ENCODE results near the gene SMURF2. TPM values are rescaled to one million over a fixed set of nuclear protein-coding genes. Genes with fewer than 3 reads are reported as not detected.
A peak's percentile ranks its signal among the peaks of the same experiment; 100 is the strongest.

SMURF2 gene
- total and polyA plus RNA-seq, 9 of the 15 experiments (the other 6 are each of a cell fraction or from before 2014, with no cell fraction given) = 3.8 to 22.0 (median 14.8) TPM

DNA sequence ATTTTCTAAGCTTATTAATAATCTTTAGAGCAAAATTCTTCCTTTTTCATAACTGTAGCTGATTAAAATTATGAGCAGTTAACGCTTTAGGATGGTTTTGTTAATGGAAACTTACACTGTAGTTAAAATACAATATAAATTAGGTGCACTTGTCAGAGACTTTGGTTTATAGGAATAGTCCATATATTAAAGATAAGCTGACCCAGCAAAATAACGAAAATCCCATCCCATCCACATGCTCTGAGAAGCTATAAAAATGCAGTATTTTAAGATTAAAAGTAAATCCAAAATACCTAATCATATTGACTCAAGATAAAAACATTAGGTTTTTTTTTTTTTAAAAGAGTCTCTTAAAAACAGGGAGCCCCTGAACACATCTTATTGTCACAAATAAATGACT is 117.4 kb downstream of the SMURF2 start:
- H3K9ac ChIP-seq (ENCODE audit: insufficient read depth in 1 of 2, low read depth in 2 of 2, low read length in 2 of 2) = no peak overlapping the region
- peaks cover 38% of the 10 kb centered on the region for H3K36me3 ChIP-seq (ENCODE audit: control insufficient read depth, insufficient read depth, low read length)
- H3K27ac ChIP-seq (ENCODE audit: extremely low read depth, low read depth, low read length) = no peak overlapping the region
- no TSS peak for BruUV-seq (replicated peaks)
- 70% methylated on average over 2 of the region's 2 CpGs for WGBS (ENCODE audit: insufficient coverage, low coverage, missing lambda C conversion rate)
- peaks cover 6 to 8% of the 10 kb centered on the region in 2 experiments; a peak in 4 of 5 replicates for H3K4me1 ChIP-seq (replicated peaks in 1 of 2; ENCODE audit: control insufficient read depth in 2 of 2, insufficient read depth in 2 of 2, low read length in 2 of 2)
- no peak for FAIRE-seq
- no peak for ATAC-seq
- TF ChIP-seq C11orf30 (IDR thresholded peaks at IDR 0.05; ENCODE audit: low read depth) = peak; percentile 67
- TF ChIP-seq MAFF (IDR thresholded peaks at IDR 0.05; ENCODE audit: low read length) = peak; percentile 71
- TF ChIP-seq CC2D1A (IDR thresholded peaks at IDR 0.05) = no peak
- peak; percentile 45 for TF ChIP-seq MAFG (tag; conservative IDR thresholded peaks at IDR 0.05)
- peak; percentile 77 for TF ChIP-seq ZNF316 (IDR thresholded peaks at IDR 0.05)
- TF ChIP-seq PHF20 (IDR thresholded peaks at IDR 0.05; ENCODE audit: partially characterized antibody) = no peak
- no peak for TF ChIP-seq NFXL1 (CRISPR knock-in tag; IDR thresholded peaks at IDR 0.05)
- TF ChIP-seq MAFK (IDR thresholded peaks at IDR 0.05; ENCODE audit: low read length) = peak; percentile 56; the same call in 1 of the 2 replicates
- no peaks in the 10 kb centered on the region for H3K27me3 ChIP-seq (ENCODE audit: control insufficient read depth in 2 of 2, insufficient read depth in 2 of 2, low read length in 2 of 2)
- DNase-seq (ENCODE audit: extremely low read depth in 1 of 4, low spot score in 3 of 4) = no peak
- ChIA-PET CTCF (ENCODE audit: low intra/inter-chr PET ratio) (no interaction called here), POLR2A (interaction anchor here (1.0 to 1.8 kb wide), 4 partner anchors 11 to 38 kb away, joined by 3 to 7 read pairs (median 4); partner anchors contain the start of genes CEP95 and DDX5)
- no peak overlapping the region for H3K4me3 ChIP-seq
- no peaks in the 10 kb centered on the region for H3K79me2 ChIP-seq (ENCODE audit: control insufficient read depth, insufficient read depth, low read length)
- no peak overlapping the region for H2AFZ ChIP-seq (ENCODE audit: low read depth, low read length)
- no peak overlapping the region for H3K4me2 ChIP-seq (ENCODE audit: insufficient read depth, low read length)
- intact Hi-C loops (cut with micrococcal nuclease) = no loop called here
- in situ Hi-C loops (cut with MboI) = no loop called here
- H3K9me1 ChIP-seq (ENCODE audit: control insufficient read depth, insufficient read depth, low read length) = no peaks in the 10 kb centered on the region
- no peaks in the 10 kb centered on the region for H3K9me3 ChIP-seq (replicated peaks; ENCODE audit: control insufficient read depth, insufficient read depth, low read depth, low read length)
- no peaks in the 10 kb centered on the region for H4K20me1 ChIP-seq (replicated peaks; ENCODE audit: control insufficient read depth, insufficient read depth, low read length)

All from K562 (cell line).